Esophagus muscularis mucosa (tissue), 3 donors: ENCODE data around the gene GRWD1.

Source experiments
- POLR2A ChIP-seq: fragments of 450-650 bp; IDR thresholded peaks from one replicate; pipeline ENCODE4 v1.6.1; 2017; ENCODE audit warnings: antibody characterized with exemption, moderate library complexity, mild to moderate bottlenecking, low read depth
- POLR2AphosphoS5 ChIP-seq, 2 donors: sonication (generic); formaldehyde crosslinking; IDR thresholded peaks; one replicate each; pipeline ENCODE4 v1.6.1; 2017; ENCODE audit warnings: antibody characterized with exemption in 2 of 2
- TF ChIP-seq, protein P1 (sequence below), 3 experiments: fragments of 200-600 bp in 2 of 3; fragments of 450-650 bp in 1 of 3; sonication (generic) in 2 of 3; IDR thresholded peaks; one replicate each; pipeline ENCODE4 v1.5.1; 2017 to 2019; ENCODE audit warnings: antibody characterized with exemption in 3 of 3, mild to moderate bottlenecking in 2 of 3, moderate library complexity in 1 of 3

DNA sequence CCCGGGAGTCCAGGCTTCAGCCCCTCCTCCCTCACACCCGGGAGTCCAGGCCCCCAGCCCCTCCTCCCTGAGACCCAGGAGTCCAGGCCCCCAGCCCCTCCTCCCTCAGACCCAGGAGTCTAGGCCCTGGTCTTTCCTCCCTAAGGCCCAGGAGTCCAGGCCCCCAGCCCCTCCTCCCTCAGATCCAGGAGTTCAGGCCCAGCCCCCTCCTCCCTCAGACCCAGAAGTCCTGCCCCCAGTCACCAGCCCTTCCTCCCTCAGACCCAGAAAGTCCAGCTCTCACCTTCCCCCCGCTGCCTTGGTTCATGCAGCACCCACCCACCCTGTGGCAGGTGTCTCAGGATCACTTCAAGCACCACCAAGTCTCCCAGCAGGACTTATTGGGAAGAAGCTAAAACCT, 37.5 kb downstream of the GRWD1 start:
- TF ChIP-seq, protein P1, sequence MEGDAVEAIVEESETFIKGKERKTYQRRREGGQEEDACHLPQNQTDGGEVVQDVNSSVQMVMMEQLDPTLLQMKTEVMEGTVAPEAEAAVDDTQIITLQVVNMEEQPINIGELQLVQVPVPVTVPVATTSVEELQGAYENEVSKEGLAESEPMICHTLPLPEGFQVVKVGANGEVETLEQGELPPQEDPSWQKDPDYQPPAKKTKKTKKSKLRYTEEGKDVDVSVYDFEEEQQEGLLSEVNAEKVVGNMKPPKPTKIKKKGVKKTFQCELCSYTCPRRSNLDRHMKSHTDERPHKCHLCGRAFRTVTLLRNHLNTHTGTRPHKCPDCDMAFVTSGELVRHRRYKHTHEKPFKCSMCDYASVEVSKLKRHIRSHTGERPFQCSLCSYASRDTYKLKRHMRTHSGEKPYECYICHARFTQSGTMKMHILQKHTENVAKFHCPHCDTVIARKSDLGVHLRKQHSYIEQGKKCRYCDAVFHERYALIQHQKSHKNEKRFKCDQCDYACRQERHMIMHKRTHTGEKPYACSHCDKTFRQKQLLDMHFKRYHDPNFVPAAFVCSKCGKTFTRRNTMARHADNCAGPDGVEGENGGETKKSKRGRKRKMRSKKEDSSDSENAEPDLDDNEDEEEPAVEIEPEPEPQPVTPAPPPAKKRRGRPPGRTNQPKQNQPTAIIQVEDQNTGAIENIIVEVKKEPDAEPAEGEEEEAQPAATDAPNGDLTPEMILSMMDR (IDR thresholded peaks at IDR 0.05), result no peak
- TF ChIP-seq POLR2AphosphoS5 (IDR thresholded peaks at IDR 0.05), result no peak
- TF ChIP-seq POLR2A, result no peak
